WERI-Rb-1 (cell line): ENCODE results near the gene LTBR.
A peak's percentile ranks its signal among the peaks of the same experiment; 100 is the strongest.

Experiments used
- DNase-seq: peaks from one replicate; pipeline ENCODE4 v3.0.0-alpha.2; 2020
- H3K27ac ChIP-seq: fragments of 250-450 bp; sonication (Bioruptor Pico); 2 replicates; pipeline ENCODE4 v1.5.1; 2020; ENCODE audit warnings: mild to moderate bottlenecking, moderate library complexity
- H3K27me3 ChIP-seq: fragments of 250-450 bp; sonication (Bioruptor Pico); 2 replicates; pipeline ENCODE4 v1.5.1; 2021; ENCODE audit warnings: mild to moderate bottlenecking, low read depth, moderate library complexity; ENCODE audit not compliant: insufficient read depth, severe bottlenecking
- H3K36me3 ChIP-seq: fragments of 250-450 bp; sonication (Bioruptor Pico); 2 replicates; pipeline ENCODE4 v1.5.1; 2020; ENCODE audit warnings: mild to moderate bottlenecking, moderate library complexity
- H3K4me3 ChIP-seq: 2 replicates; pipeline ENCODE4 v1.5.1; 2011; ENCODE audit warnings: low read depth, mild to moderate bottlenecking, control low read depth, low read length
- H3K9me3 ChIP-seq: fragments of 250-450 bp; sonication (Bioruptor Pico); 2 replicates; pipeline ENCODE4 v1.5.1; 2021; ENCODE audit warnings: mild to moderate bottlenecking, moderate library complexity; ENCODE audit not compliant: severe bottlenecking
- TF ChIP-seq, protein P1 (sequence below): IDR thresholded peaks from 2 replicates; pipeline ENCODE4 v1.5.1; 2011; ENCODE audit warnings: low read depth, mild to moderate bottlenecking, control low read depth, inconsistent platforms, low read length

The LTBR gene

DNA sequence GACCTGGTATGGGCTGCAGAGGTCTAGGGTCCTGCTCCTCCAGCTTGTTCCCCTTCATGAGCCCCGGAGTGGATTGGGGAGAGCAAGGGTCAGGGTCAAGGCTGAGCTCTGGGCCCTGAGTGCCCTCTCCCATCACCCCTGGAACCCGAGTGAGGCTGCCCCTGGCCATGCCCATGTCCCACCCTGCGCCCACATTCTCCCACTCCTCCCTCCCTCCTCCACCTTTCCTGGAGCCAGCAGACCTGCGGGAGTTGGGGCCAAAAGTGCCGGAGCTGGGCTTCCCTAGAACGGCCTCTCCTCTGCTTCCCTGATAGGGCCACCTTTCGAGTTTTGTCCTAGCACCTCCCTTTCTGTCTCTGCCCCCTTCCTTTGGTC, 9.2 kb upstream of the LTBR start:
- no peaks in the 10 kb centered on the region for H3K36me3 ChIP-seq
- no peaks in the 10 kb centered on the region for H3K27me3 ChIP-seq
- peak overlapping the region; percentile 50; the same call in 1 of the 2 replicates for H3K27ac ChIP-seq
- H3K4me3 ChIP-seq, result no peak overlapping the region
- no peaks in the 10 kb centered on the region for H3K9me3 ChIP-seq
- no peak for DNase-seq
- TF ChIP-seq, protein P1, sequence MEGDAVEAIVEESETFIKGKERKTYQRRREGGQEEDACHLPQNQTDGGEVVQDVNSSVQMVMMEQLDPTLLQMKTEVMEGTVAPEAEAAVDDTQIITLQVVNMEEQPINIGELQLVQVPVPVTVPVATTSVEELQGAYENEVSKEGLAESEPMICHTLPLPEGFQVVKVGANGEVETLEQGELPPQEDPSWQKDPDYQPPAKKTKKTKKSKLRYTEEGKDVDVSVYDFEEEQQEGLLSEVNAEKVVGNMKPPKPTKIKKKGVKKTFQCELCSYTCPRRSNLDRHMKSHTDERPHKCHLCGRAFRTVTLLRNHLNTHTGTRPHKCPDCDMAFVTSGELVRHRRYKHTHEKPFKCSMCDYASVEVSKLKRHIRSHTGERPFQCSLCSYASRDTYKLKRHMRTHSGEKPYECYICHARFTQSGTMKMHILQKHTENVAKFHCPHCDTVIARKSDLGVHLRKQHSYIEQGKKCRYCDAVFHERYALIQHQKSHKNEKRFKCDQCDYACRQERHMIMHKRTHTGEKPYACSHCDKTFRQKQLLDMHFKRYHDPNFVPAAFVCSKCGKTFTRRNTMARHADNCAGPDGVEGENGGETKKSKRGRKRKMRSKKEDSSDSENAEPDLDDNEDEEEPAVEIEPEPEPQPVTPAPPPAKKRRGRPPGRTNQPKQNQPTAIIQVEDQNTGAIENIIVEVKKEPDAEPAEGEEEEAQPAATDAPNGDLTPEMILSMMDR, result no peak

DNA sequence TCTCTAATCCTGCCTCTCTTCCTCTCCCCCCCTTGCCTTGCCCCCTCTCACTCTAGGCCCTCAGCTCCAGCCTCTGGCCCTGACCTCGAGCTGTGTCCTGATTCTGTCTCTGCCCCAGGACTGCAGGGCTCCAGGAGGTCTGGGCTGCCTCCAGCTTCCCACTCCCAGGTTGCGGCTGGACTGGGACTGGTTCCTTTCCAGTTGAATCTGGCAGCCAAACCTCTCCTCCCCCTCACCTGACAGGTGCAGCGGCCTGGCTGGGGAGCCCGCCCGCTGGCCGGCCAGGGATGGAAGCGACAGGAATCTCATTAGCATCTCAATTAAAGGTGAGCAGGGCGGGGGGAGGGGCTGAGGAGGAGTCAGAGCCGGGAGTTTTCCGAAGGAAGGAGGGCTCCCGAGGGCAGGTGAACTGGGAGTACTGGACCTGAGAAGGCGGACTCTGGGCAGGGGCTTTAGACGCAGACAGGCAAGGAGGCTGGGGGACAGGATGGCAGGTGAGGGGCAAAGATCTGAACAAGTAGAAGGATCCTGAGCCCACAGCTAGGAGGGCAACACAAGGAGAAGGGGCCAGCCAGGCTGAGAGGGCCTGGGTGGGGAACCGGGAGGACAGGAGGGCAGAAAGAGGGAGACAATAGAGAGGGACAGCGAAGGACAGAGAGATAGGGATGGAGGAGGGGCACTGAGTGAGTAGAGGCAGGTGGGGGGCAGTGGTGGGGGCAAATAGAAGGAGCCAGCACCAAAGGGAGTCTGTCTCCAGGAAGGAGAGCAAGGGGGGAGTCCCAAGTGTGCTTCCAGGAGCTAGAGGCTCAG, 8.5 kb upstream of the LTBR start, which contains the start of gene SCNN1A:
Gene SCNN1A (minus strand): TSS at position 295 of the 810 bp plus-strand sequence. CDS start 780 bp downstream, outside the sequence.
- DNase-seq, result no peak
- no peaks in the 10 kb centered on the region for H3K9me3 ChIP-seq
- H3K27me3 ChIP-seq, result no peaks in the 10 kb centered on the region
- H3K4me3 ChIP-seq, result no peak within 1 kb of the TSS
- peak within 1 kb of the TSS; percentile 50 for H3K27ac ChIP-seq
- no peaks in the 10 kb centered on the region for H3K36me3 ChIP-seq
- TF ChIP-seq, protein P1, result no peak

DNA sequence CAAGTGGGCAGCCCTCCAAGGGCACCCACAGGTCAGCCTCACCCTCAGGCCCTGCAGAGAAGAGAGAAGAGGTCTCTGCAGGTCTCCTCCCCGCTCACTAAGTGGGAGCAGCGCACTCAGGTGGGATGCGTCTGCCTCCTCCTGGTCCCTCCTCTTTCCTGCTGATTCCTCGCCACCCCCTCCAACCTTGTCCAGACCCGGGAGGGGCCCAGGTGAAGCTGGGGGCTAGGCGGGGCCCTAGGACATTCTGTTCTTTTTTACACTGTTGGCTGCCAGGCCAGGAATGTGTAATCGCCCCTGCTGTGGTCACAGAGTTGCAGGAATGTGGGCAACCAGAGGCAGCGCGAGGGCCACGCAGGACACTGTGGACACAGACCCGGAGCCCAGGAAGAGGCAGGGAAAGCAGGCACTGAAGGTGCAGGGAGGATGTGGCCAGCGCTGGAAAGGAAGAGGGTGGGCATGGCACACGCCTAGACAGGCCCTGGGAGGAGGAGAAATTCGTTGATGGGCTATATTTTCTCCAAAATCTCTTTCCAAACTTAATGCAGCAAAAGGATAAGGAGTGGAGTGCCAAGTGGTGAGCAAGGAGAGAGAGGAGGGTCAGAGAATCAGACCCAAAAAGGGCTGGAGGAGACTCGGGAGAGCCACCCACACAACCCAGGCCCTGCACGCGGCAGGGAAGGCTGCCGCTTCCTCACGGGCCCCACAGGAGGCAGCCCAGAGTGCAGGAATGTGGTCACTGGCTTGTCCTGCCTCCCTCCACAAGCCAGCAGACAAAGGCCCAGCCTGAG, 7.7 kb upstream of the LTBR start:
- H3K27me3 ChIP-seq, result no peaks in the 10 kb centered on the region
- no peaks in the 10 kb centered on the region for H3K36me3 ChIP-seq
- no peak overlapping the region for H3K27ac ChIP-seq
- no peak for DNase-seq
- TF ChIP-seq, protein P1, result peak; percentile 52
- H3K4me3 ChIP-seq, result no peak overlapping the region
- no peaks in the 10 kb centered on the region for H3K9me3 ChIP-seq

DNA sequence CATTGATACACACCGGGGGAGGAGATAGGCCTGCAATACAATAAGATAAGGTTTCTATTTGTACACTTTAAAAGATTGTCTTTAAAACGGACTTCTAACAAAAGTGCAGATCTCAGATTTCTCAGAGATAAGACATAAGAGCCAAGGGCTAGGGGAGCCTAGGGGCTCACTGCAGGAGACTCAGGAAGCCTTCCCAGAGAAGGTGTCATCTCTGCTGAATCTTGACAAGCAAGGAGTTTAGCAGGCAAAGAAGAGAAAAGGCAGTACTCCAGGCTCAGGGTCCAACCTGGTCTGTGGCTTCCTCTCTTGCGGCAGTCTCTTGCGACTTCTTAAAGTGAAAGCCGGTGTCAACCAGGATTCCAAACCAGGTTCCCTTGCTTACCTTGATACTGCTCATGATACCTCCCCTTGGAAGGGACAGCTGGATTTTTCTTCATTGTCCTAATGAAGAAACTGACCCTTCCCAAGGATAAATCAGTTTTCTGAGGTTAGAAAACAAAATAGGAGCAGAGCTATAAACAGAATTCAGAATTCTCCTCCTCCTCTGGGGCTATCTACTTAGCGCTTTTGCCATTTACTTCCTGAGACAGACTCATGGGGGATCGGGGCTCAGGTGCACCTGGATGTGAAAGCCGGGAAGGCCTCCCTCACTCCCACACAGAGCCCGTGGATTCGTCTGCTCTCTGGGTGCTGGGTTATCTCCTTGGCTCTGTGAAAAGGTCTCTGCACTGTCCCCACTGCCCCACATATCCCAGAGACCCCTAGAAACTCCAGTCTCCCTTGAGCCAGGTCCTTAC, 6.9 kb upstream of the LTBR start:
- TF ChIP-seq, protein P1, result no peak
- H3K27ac ChIP-seq, result no peak overlapping the region
- H3K4me3 ChIP-seq, result no peak overlapping the region

DNA sequence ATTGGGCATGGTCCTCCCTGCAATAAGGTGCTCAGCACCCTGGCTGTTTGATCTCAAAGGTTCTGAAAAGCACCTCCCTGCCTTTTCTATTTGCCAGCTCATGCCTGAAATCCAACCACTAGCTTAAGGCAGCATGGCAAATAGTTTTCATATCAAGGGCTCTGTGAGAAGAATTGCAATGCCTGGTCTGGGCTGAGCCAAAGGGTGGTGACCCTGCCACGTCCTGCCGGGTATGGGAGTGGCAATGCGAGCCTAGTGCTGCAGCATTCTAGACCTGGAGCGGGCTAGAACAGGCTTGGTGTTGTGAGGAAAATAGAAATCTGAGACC, 6.3 kb upstream of the LTBR start:
- no peak overlapping the region for H3K4me3 ChIP-seq
- TF ChIP-seq, protein P1, result no peak
- no peaks in the 10 kb centered on the region for H3K27me3 ChIP-seq
- H3K36me3 ChIP-seq, result no peaks in the 10 kb centered on the region
- H3K27ac ChIP-seq, result no peak overlapping the region
- no peak for DNase-seq
- no peaks in the 10 kb centered on the region for H3K9me3 ChIP-seq

More for the DNA sequence above, 6.9 kb upstream of the LTBR start:
- Histone ChIP-seq H3K36me3 (no peaks in the 10 kb centered on the region), H3K9me3 (no peaks in the 10 kb centered on the region), H3K27me3 (no peaks in the 10 kb centered on the region)
- no peak for DNase-seq
